Motor neuron (in vitro differentiated cells): Measurements from ENCODE around the gene NT5DC2. TPM values are rescaled to one million over a fixed set of nuclear protein-coding genes. Genes with fewer than 3 reads are reported as not detected.

Experiments
- ATAC-seq, 8 experiments: fragments of 200-7000 bp; cut with Tn5 transposase; replicated peaks in 6 of 8; 2 replicates each; pipeline ENCODE4 v1.8.0; 2021; ENCODE audit warnings: mild to moderate bottlenecking in 8 of 8, moderate library complexity in 8 of 8
- H3K27ac ChIP-seq, 2 donors: fragments of 250-450 bp; sonication (Bioruptor Pico); 2 replicates each; pipeline ENCODE4 v1.9.0; 2021; ENCODE audit warnings: antibody characterized with exemption in 2 of 2, mild to moderate bottlenecking in 2 of 2, moderate library complexity in 1 of 2
- H3K4me1 ChIP-seq, 2 donors: fragments of 250-450 bp; sonication (Bioruptor Pico); replicated peaks in 1 of 2; 2 replicates each; pipeline ENCODE4 v1.6.1; 2021; ENCODE audit warnings: antibody characterized with exemption in 2 of 2, mild to moderate bottlenecking in 2 of 2, moderate library complexity in 1 of 2
- H3K4me3 ChIP-seq, 5 donors: fragments of 250-450 bp; sonication (Bioruptor Pico); 2 replicates each; pipeline ENCODE4 v1.9.0; 2021; ENCODE audit warnings: antibody characterized with exemption in 5 of 5, mild to moderate bottlenecking in 5 of 5, moderate library complexity in 4 of 5
- WGBS, 10 experiments: fragments of 450-650 bp; shearing (Covaris generic); methylation state at CpG; one replicate each; pipeline ENCODE4 v1.0.0; 2022; 5-methylcytosine and 5-hydroxymethylcytosine counted together
- in situ Hi-C, 9 experiments: fragments of 400-800 bp; cut with MboI; loops; one replicate each; pipeline ENCODE4 v1.15.0; 2021; ENCODE audit warnings: low sequenced_read_pairs in 9 of 9, low pct_unique_long_range_greater_than_20kb in 2 of 9; ENCODE audit not compliant: unreplicated experiment in 9 of 9
- total RNA-seq, 8 experiments: library from RNA; unstranded; fragments of 300-600 nt; gene quantifications; 2 replicates each; pipeline versions ENCODE4 v1.2.3 to v1.2.4, GENCODE V29; 2022

NT5DC2 gene
- total RNA-seq, 8 experiments from 2014 or later: 13.3 to 156 (median 91.7) TPM

GRCh38 chr3:52519445-52520140, 14.1 kb downstream of the NT5DC2 start:
- H3K4me3 ChIP-seq: no peak overlapping the region
- H3K4me1 ChIP-seq: peaks cover 0 to 10% of the 10 kb centered on the region in 2 donors
- peak in 1 of 8 experiments; percentile 7 for ATAC-seq
- H3K27ac ChIP-seq: no peak overlapping the region
- 84 to 95% (median 88%) methylated on average over 3 to 16 of the region's 22 CpGs; no CpG with 5 or more reads in 5 of the 10 experiments for WGBS, 10 experiments
- in situ Hi-C loops: no loop called here

GRCh38 chr3:52518723-52519444, 14.8 kb downstream of the NT5DC2 start:
- H3K4me3 ChIP-seq: no peak overlapping the region
- H3K4me1 ChIP-seq: peaks cover 0 to 13% of the 10 kb centered on the region in 2 donors
- peak in 7 of 8 experiments; percentile 7 to 84 (median 73) for ATAC-seq
- 0 to 75% (median 39%) methylated on average over 1 to 8 of the region's 50 CpGs; no CpG with 5 or more reads in 7 of the 10 experiments for WGBS, 10 experiments
- H3K27ac ChIP-seq: no peak overlapping the region
- in situ Hi-C loops: no loop called here

- 67 to 93% (median 83%) methylated on average over 1 to 19 of the region's 25 CpGs; no CpG with 5 or more reads in 4 of the 10 experiments for WGBS, 10 experiments
- no peak overlapping the region for H3K4me3 ChIP-seq
- no peak overlapping the region for H3K27ac ChIP-seq
- H3K4me1 ChIP-seq: peaks cover 0 to 13% of the 10 kb centered on the region in 2 donors
- ATAC-seq: no peak
- in situ Hi-C loops: no loop called here
Observed at GRCh38 chr3:52517796-52518722, 15.6 kb downstream of the NT5DC2 start.

- ATAC-seq: no peak
- in situ Hi-C loops: no loop called here
Observed at GRCh38 chr3:52516509-52517195, 17.0 kb downstream of the NT5DC2 start.

GRCh38 chr3:52515192-52515591, 18.5 kb downstream of the NT5DC2 start:
- Histone ChIP-seq H3K4me1 (peaks cover 0 to 13% of the 10 kb centered on the region in 2 donors), H3K27ac (no peak overlapping the region), H3K4me3 (no peak overlapping the region)
- in situ Hi-C loops: no loop called here
- WGBS, 10 experiments: 45 to 70% methylated on average over 2 to 4 of the region's 6 CpGs; no CpG with 5 or more reads in 8 of the 10 experiments
- peak in 5 of 8 experiments; percentile 5 to 61 (median 9) for ATAC-seq

More at GRCh38 chr3:52516509-52517195, 17.0 kb downstream of the NT5DC2 start:
- peaks cover 0 to 13% of the 10 kb centered on the region in 2 donors for H3K4me1 ChIP-seq
- no peak overlapping the region for H3K4me3 ChIP-seq
- no CpG with 5 or more reads among the region's 19 CpGs for WGBS, 10 experiments
- no peak overlapping the region for H3K27ac ChIP-seq

GRCh38 chr3:52514576-52514975, 19.1 kb downstream of the NT5DC2 start:
- in situ Hi-C loops: no loop called here
- 20 to 80% (median 64%) methylated on average over 1 to 8 of the region's 11 CpGs; no CpG with 5 or more reads in 4 of the 10 experiments for WGBS, 10 experiments
- H3K27ac ChIP-seq: no peak overlapping the region
- no peak overlapping the region for H3K4me3 ChIP-seq
- ATAC-seq: peak in 2 of 8 experiments; percentile 19 to 39
- H3K4me1 ChIP-seq: peaks cover 0 to 13% of the 10 kb centered on the region in 2 donors

- no peak for ATAC-seq
- WGBS, 10 experiments: 80 to 92% methylated on average over 1 to 2 of the region's 7 CpGs; no CpG with 5 or more reads in 8 of the 10 experiments
Observed at GRCh38 chr3:52513281-52513680, 20.4 kb downstream of the NT5DC2 start.

GRCh38 chr3:52512727-52513126, 20.9 kb downstream of the NT5DC2 start:
- in situ Hi-C loops: no loop called here
- H3K27ac ChIP-seq: no peak overlapping the region
- ATAC-seq: no peak
- WGBS, 10 experiments: 40 to 58% (median 56%) methylated on average over 1 to 7 of the region's 17 CpGs; no CpG with 5 or more reads in 7 of the 10 experiments
- H3K4me1 ChIP-seq: peaks cover 0 to 11% of the 10 kb centered on the region in 2 donors
- no peak overlapping the region for H3K4me3 ChIP-seq

More at GRCh38 chr3:52513281-52513680, 20.4 kb downstream of the NT5DC2 start:
- in situ Hi-C loops: no loop called here
- H3K4me1 ChIP-seq: peaks cover 0 to 11% of the 10 kb centered on the region in 2 donors
- H3K27ac ChIP-seq: no peak overlapping the region
- H3K4me3 ChIP-seq: no peak overlapping the region

GRCh38 chr3:52512105-52512504, 21.6 kb downstream of the NT5DC2 start:
- Histone ChIP-seq H3K4me1 (peaks cover 0 to 11% of the 10 kb centered on the region in 2 donors), H3K27ac (no peak overlapping the region), H3K4me3 (no peak overlapping the region)
- in situ Hi-C loops: no loop called here
- WGBS, 10 experiments: no CpG with 5 or more reads among the region's 8 CpGs
- no peak for ATAC-seq

- in situ Hi-C loops: no loop called here
- no peak for ATAC-seq
- H3K4me3 ChIP-seq: no peak overlapping the region
- WGBS, 10 experiments: 60% methylated on average over 2 of the region's 7 CpGs; no CpG with 5 or more reads in 9 of the 10 experiments
- no peak overlapping the region for H3K27ac ChIP-seq
- H3K4me1 ChIP-seq: peaks cover 0 to 11% of the 10 kb centered on the region in 2 donors
Observed at GRCh38 chr3:52511509-52511908, 22.1 kb downstream of the NT5DC2 start.

- in situ Hi-C loops: no loop called here
- WGBS, 10 experiments: 20 to 100% (median 77%) methylated on average over 3 to 4 of the region's 12 CpGs; no CpG with 5 or more reads in 7 of the 10 experiments
Observed at GRCh38 chr3:52509753-52510328, 23.8 kb downstream of the NT5DC2 start.

GRCh38 chr3:52507359-52507758, 26.3 kb downstream of the NT5DC2 start:
- in situ Hi-C loops: no loop called here
- H3K4me1 ChIP-seq: peaks cover 4 to 8% of the 10 kb centered on the region in 2 donors
- H3K4me3 ChIP-seq: no peak overlapping the region
- 5 to 93% (median 75%) methylated on average over 1 to 4 of the region's 5 CpGs; no CpG with 5 or more reads in 6 of the 10 experiments for WGBS, 10 experiments
- H3K27ac ChIP-seq: no peak overlapping the region
- ATAC-seq: no peak

More at GRCh38 chr3:52509753-52510328, 23.8 kb downstream of the NT5DC2 start:
- Histone ChIP-seq H3K4me3 (no peak overlapping the region), H3K4me1 (peaks cover 0 to 6% of the 10 kb centered on the region in 2 donors), H3K27ac (no peak overlapping the region)
- peak in 2 of 8 experiments; percentile 27 to 31 for ATAC-seq
